ENCODE results near the gene NPR2. TPM values are rescaled to one million over a fixed set of nuclear protein-coding genes. Genes with fewer than 3 reads are reported as not detected.
A peak's percentile ranks its signal among the peaks of the same experiment; 100 is the strongest.

NPR2 gene
- total and polyA plus RNA-seq, 2 experiments from 2014 or later = 12.2 to 13.9 TPM

- TF ChIP-seq EZH2phosphoT487 (IDR thresholded peaks at IDR 0.05; ENCODE audit: low read depth, severe bottlenecking, unreplicated experiment) (no peak), EZH2 (IDR thresholded peaks at IDR 0.05; ENCODE audit: borderline replicate concordance) (no peak)
- H2AFZ ChIP-seq = no peak overlapping the region
- no peaks in the 10 kb centered on the region for H3K4me1 ChIP-seq (ENCODE audit: insufficient read depth)
- H3K79me2 ChIP-seq = no peaks in the 10 kb centered on the region
- H3K9me3 ChIP-seq (ENCODE audit: low read depth) = no peaks in the 10 kb centered on the region
- WGBS (ENCODE audit: low lambda C conversion rate, missing lambda C conversion rate) = 75% methylated on average over 3 of the region's 3 CpGs
- H3K36me3 ChIP-seq (replicated peaks; ENCODE audit: insufficient read depth, low read depth) = no peaks in the 10 kb centered on the region
- no peaks in the 10 kb centered on the region for H3K27me3 ChIP-seq
- no peak overlapping the region for H3K27ac ChIP-seq
- H3K4me3 ChIP-seq = no peak overlapping the region
- H4K20me1 ChIP-seq (ENCODE audit: insufficient read depth, poor library complexity, severe bottlenecking) = no peaks in the 10 kb centered on the region
- H3K9me2 ChIP-seq (replicated peaks; ENCODE audit: insufficient read depth) = no peaks in the 10 kb centered on the region
- no peak overlapping the region for H3K4me2 ChIP-seq
- no peak for DNase-seq (ENCODE audit: low spot score)
These were observed 64.8 kb downstream of the NPR2 start for GRCh38 chr9:35856206-35856605.

- 89% methylated on average over 5 of the region's 5 CpGs for WGBS (ENCODE audit: low lambda C conversion rate, missing lambda C conversion rate)
- no peak for TF ChIP-seq EZH2phosphoT487 (IDR thresholded peaks at IDR 0.05; ENCODE audit: low read depth, severe bottlenecking, unreplicated experiment)
- no peak for TF ChIP-seq EZH2 (IDR thresholded peaks at IDR 0.05; ENCODE audit: borderline replicate concordance)
- no peak for TF ChIP-seq CTCF (IDR thresholded peaks at IDR 0.05; ENCODE audit: poor library complexity)
- Histone ChIP-seq H2AFZ (no peak overlapping the region), H3K36me3 (replicated peaks; ENCODE audit: insufficient read depth, low read depth) (no peaks in the 10 kb centered on the region), H3K79me2 (no peaks in the 10 kb centered on the region), H3K9me3 (ENCODE audit: low read depth) (no peaks in the 10 kb centered on the region), H3K9me2 (replicated peaks; ENCODE audit: insufficient read depth) (no peaks in the 10 kb centered on the region), H3K27ac (no peak overlapping the region), H4K20me1 (ENCODE audit: insufficient read depth, poor library complexity, severe bottlenecking) (no peaks in the 10 kb centered on the region), H3K4me1 (ENCODE audit: insufficient read depth) (no peaks in the 10 kb centered on the region), H3K4me2 (no peak overlapping the region), H3K27me3 (peaks cover 2% of the 10 kb centered on the region), H3K4me3 (no peak overlapping the region)
- peak; percentile 2 for DNase-seq (ENCODE audit: low spot score)
These were observed 65.5 kb downstream of the NPR2 start for GRCh38 chr9:35856882-35857281.

GRCh38 chr9:35858458-35858857 is 67.1 kb downstream of the NPR2 start:
- Histone ChIP-seq H3K79me2 (no peaks in the 10 kb centered on the region), H3K4me3 (no peak overlapping the region), H3K36me3 (replicated peaks; ENCODE audit: insufficient read depth, low read depth) (no peaks in the 10 kb centered on the region), H4K20me1 (ENCODE audit: insufficient read depth, poor library complexity, severe bottlenecking) (no peaks in the 10 kb centered on the region), H3K4me1 (ENCODE audit: insufficient read depth) (no peaks in the 10 kb centered on the region), H3K9me2 (replicated peaks; ENCODE audit: insufficient read depth) (no peaks in the 10 kb centered on the region), H3K27me3 (peaks cover 4% of the 10 kb centered on the region), H2AFZ (no peak overlapping the region), H3K9me3 (ENCODE audit: low read depth) (no peaks in the 10 kb centered on the region), H3K4me2 (no peak overlapping the region), H3K27ac (no peak overlapping the region)
- no peak for DNase-seq (ENCODE audit: low spot score)
- 84% methylated on average over 5 of the region's 5 CpGs for WGBS (ENCODE audit: low lambda C conversion rate, missing lambda C conversion rate)
- TF ChIP-seq CTCF (IDR thresholded peaks at IDR 0.05; ENCODE audit: poor library complexity) (no peak), EZH2phosphoT487 (IDR thresholded peaks at IDR 0.05; ENCODE audit: low read depth, severe bottlenecking, unreplicated experiment) (no peak), EZH2 (IDR thresholded peaks at IDR 0.05; ENCODE audit: borderline replicate concordance) (no peak)

Small RNA genes lying within 50 kb of the gene (small RNA-seq; reads per million reads assigned to genes)
- not detected for gene HINT2

Other genes with a start within 250 kb of the NPR2 start
- gene TESK1, start 186.3 kb upstream of the NPR2 start, total RNA-seq = 17.4 and 20.1 TPM in 2 replicates
- gene TESK1, start 186.3 kb upstream of the NPR2 start, polyA plus RNA-seq = 27.2 and 30.3 TPM in 2 replicates
- gene CD72, start 173.2 kb upstream of the NPR2 start, total RNA-seq = 1.9 and 2.0 TPM in 2 replicates
- 1.1 and 1.3 TPM in 2 replicates for gene CD72, start 173.2 kb upstream of the NPR2 start, polyA plus RNA-seq
- gene SIT1, start 140.7 kb upstream of the NPR2 start, total RNA-seq = not detected in 2 replicates
- not detected in 2 replicates for gene SIT1, start 140.7 kb upstream of the NPR2 start, polyA plus RNA-seq
- gene RMRP, start 133.6 kb upstream of the NPR2 start, total RNA-seq = 1,377 and 3,174 TPM in 2 replicates
- gene RMRP, start 133.6 kb upstream of the NPR2 start, polyA plus RNA-seq = not detected in 2 replicates
- gene CCDC107, start 133.3 kb upstream of the NPR2 start, total RNA-seq = 12.1 and 13.8 TPM in 2 replicates
- 39.5 and 42.2 TPM in 2 replicates for gene CCDC107, start 133.3 kb upstream of the NPR2 start, polyA plus RNA-seq
- gene ARHGEF39, start 126.4 kb upstream of the NPR2 start, total RNA-seq = 1.8 and 9.4 TPM in 2 replicates
- gene ARHGEF39, start 126.4 kb upstream of the NPR2 start, polyA plus RNA-seq = 5.2 and 5.6 TPM in 2 replicates
- gene CA9, start 117.7 kb upstream of the NPR2 start, total RNA-seq = 0.27 TPM in 1 of 2 replicates, not detected in the other
- 2.1 and 2.4 TPM in 2 replicates for gene CA9, start 117.7 kb upstream of the NPR2 start, polyA plus RNA-seq
- gene TPM2, start 101.7 kb upstream of the NPR2 start, total RNA-seq = 98.7 and 106 TPM in 2 replicates
- gene TPM2, start 101.7 kb upstream of the NPR2 start, polyA plus RNA-seq = 166 and 203 TPM in 2 replicates
- gene TLN1, start 59.4 kb upstream of the NPR2 start, total RNA-seq = 100 and 113 TPM in 2 replicates
- gene TLN1, start 59.4 kb upstream of the NPR2 start, polyA plus RNA-seq = 70.5 and 73.4 TPM in 2 replicates
- 54.6 and 69.6 TPM in 2 replicates for gene CREB3, start 58.9 kb upstream of the NPR2 start, total RNA-seq
- gene CREB3, start 58.9 kb upstream of the NPR2 start, polyA plus RNA-seq = 79.8 and 79.9 TPM in 2 replicates
- 58.5 and 60.5 TPM in 2 replicates for gene GBA2, start 42.4 kb upstream of the NPR2 start, total RNA-seq
- 77.5 and 80.2 TPM in 2 replicates for gene GBA2, start 42.4 kb upstream of the NPR2 start, polyA plus RNA-seq
- 17.1 and 19.3 TPM in 2 replicates for gene RGP1, start 42.3 kb upstream of the NPR2 start, total RNA-seq
- gene RGP1, start 42.3 kb upstream of the NPR2 start, polyA plus RNA-seq = 11.2 and 11.4 TPM in 2 replicates
- not detected in 2 replicates for gene MSMP, start 37.3 kb upstream of the NPR2 start, total RNA-seq
- gene MSMP, start 37.3 kb upstream of the NPR2 start, polyA plus RNA-seq = not detected in 2 replicates
- gene SPAG8, start 20.7 kb downstream of the NPR2 start, total RNA-seq = 0.10 and 1.4 TPM in 2 replicates
- 0.55 and 0.63 TPM in 2 replicates for gene SPAG8, start 20.7 kb downstream of the NPR2 start, polyA plus RNA-seq
- gene HINT2, start 23.5 kb downstream of the NPR2 start, total RNA-seq = 31.9 and 45.7 TPM in 2 replicates
- 81.4 and 87.3 TPM in 2 replicates for gene HINT2, start 23.5 kb downstream of the NPR2 start, polyA plus RNA-seq
- gene FAM221B, start 37.1 kb downstream of the NPR2 start, total RNA-seq = not detected in 2 replicates
- 0.26 TPM in 1 of 2 replicates, not detected in the other for gene FAM221B, start 37.1 kb downstream of the NPR2 start, polyA plus RNA-seq
- 7.5 and 12.3 TPM in 2 replicates for gene TMEM8B, start 37.6 kb downstream of the NPR2 start, total RNA-seq
- gene TMEM8B, start 37.6 kb downstream of the NPR2 start, polyA plus RNA-seq = 13.4 and 14.6 TPM in 2 replicates
- not detected in 2 replicates for gene OR13J1, start 78.8 kb downstream of the NPR2 start, total RNA-seq
- not detected in 2 replicates for gene OR13J1, start 78.8 kb downstream of the NPR2 start, polyA plus RNA-seq
- gene HRCT1, start 114.6 kb downstream of the NPR2 start, total RNA-seq = 0.24 and 0.90 TPM in 2 replicates
- gene HRCT1, start 114.6 kb downstream of the NPR2 start, polyA plus RNA-seq = 0.72 and 1.8 TPM in 2 replicates
- gene SPAAR, start 117.9 kb downstream of the NPR2 start, total RNA-seq = not detected in 2 replicates
- gene SPAAR, start 117.9 kb downstream of the NPR2 start, polyA plus RNA-seq = 0.52 TPM in 1 of 2 replicates, not detected in the other
- 0.27 TPM in 1 of 2 replicates, not detected in the other for gene OR2S2, start 166.6 kb downstream of the NPR2 start, total RNA-seq
- gene OR2S2, start 166.6 kb downstream of the NPR2 start, polyA plus RNA-seq = not detected in 2 replicates
- gene RECK, start 245.3 kb downstream of the NPR2 start, total RNA-seq = 11.2 and 15.3 TPM in 2 replicates
- gene RECK, start 245.3 kb downstream of the NPR2 start, polyA plus RNA-seq = 13.5 and 13.7 TPM in 2 replicates

Data from hepatocyte (in vitro differentiated cells).